Fibroblast of the aortic adventitia (primary cell): Measurements from ENCODE around the gene KDM6B. TPM values are rescaled to one million over a fixed set of nuclear protein-coding genes. Genes with fewer than 3 reads are reported as not detected.

Experiments
- DNase-seq: peaks from one replicate; pipeline ENCODE4 v3.0.0-alpha.2; 2010; ENCODE audit warnings: low read depth
- H3K4me3 ChIP-seq: 2 replicates; pipeline ENCODE4 v1.5.1; 2011; ENCODE audit warnings: low read depth, mild to moderate bottlenecking, control low read depth, low read length, moderate library complexity
- CTCF ChIP-seq: IDR thresholded peaks from 2 replicates; pipeline ENCODE4 v1.5.1; 2011; ENCODE audit warnings: mild to moderate bottlenecking, low read length, control low read depth, inconsistent platforms; ENCODE audit not compliant: insufficient read depth
- total RNA-seq: library from RNA; depleted of rRNA; stranded (reverse); fragments of >200 nt; gene quantifications from 2 replicates; pipeline ENCODE4 v1.2.3, GENCODE V29; 2012; ENCODE audit warnings: low replicate concordance

KDM6B gene
- total RNA-seq, 1 donor: 5.7 TPM

- TF ChIP-seq CTCF: no peak
- no peak overlapping the region for H3K4me3 ChIP-seq
- DNase-seq: no peak
Observed at GRCh38 chr17:7849130-7849750, 15.2 kb downstream of the KDM6B start.

- DNase-seq: no peak
- no peak overlapping the region for H3K4me3 ChIP-seq
- TF ChIP-seq CTCF: no peak
Observed at GRCh38 chr17:7849751-7850504, 15.9 kb downstream of the KDM6B start.

- H3K4me3 ChIP-seq: no peak overlapping the region
- no peak for DNase-seq
- TF ChIP-seq CTCF: no peak
Observed at GRCh38 chr17:7850701-7851437, 16.9 kb downstream of the KDM6B start.

GRCh38 chr17:7851438-7852261, 17.6 kb downstream of the KDM6B start:
- H3K4me3 ChIP-seq: no peak overlapping the region
- DNase-seq: peak; percentile 83
- TF ChIP-seq CTCF: peak; percentile 94

- no peak for TF ChIP-seq CTCF
- DNase-seq: no peak
- H3K4me3 ChIP-seq: no peak overlapping the region
Observed at GRCh38 chr17:7852262-7852670, 18.2 kb downstream of the KDM6B start.

GRCh38 chr17:7852919-7853690, 19.1 kb downstream of the KDM6B start:
- no peak for DNase-seq
- TF ChIP-seq CTCF: no peak
- H3K4me3 ChIP-seq: no peak overlapping the region
